GM19240 (cell line): Measurements from ENCODE around the gene PLA2G1B.

Experiments
- DNase-seq: peaks from one replicate; pipeline ENCODE4 v3.0.0; 2011; ENCODE audit warnings: low spot score; ENCODE audit not compliant: insufficient read length

Gene PLA2G1B

DNA sequence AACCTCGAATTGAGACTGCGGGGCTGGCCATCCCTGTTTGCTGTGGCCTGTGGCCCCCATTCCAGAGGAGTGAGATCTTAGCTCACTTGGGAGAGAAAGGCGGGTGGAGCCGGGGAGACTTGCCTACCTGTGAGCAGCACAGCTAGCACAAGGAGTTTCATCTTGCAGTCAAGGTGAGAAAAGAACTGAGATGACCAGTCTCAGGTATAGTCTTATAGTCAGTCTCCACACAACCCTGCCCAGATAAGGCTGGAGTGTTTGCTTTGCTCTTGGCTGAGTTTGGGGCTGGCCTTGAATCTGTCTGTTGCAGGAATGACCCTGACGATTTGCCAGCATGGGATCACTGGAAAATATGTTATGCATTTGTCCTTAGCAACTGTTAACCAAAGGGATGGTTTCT lies at the start of gene PLA2G1B:
Gene PLA2G1B (minus strand): TSS at position 187 of the 400 bp plus-strand sequence. CDS start 26 bp downstream, at position 161.
- no peak for DNase-seq

DNA sequence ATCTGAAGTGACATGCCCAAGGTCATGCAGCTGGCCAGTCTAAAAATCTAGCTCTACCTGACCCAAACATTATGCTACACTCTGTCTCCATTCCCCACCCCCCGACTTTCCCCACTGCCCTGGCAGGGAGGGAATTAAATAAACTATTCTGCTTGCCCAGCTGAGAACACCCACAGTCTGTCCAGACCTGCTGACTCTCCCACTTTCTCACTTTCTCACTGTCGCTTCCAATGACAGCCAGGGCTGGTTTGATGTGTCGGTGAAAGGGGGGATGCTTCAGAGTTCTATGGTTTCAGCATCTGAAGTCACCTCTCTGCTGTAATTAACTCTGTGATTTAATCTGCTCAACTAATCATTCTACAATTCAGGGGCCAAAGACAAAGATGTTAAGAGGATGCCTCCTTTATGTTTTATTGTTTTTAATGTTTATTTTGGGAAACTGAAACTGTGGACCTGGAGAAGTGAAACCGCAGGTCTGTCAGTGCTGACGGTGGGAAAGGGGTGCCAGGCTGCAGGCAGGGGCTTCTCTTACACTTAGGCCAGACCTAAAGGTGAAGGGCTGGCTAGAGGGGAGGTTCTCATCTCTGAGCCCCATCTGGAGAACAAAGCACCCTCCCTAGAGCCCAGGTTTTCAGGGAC lies 49.5 kb upstream of the PLA2G1B start:
- DNase-seq = no peak

DNA sequence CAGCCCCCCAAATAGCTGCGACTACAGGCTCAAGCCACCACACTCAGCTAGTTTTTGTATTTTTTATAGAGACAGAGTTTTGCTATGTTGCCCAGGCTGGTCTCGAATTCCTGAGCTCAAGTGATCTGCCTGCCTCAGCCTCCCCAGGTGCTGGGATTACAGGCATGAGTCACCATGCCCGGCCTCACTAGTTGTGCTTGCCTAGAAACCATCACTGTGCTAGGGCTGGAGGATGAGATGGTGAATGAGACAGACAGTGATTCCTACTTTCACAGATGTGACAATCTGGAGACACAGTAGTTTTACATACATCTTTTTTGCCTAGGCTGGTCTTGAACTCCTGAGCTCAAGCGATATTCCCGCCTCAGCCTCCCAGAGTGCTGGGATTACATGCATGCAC lies 48.8 kb upstream of the PLA2G1B start:
- no peak for DNase-seq

- DNase-seq = no peak
Observed at GRCh38 chr12:120376009-120376408, 48.4 kb upstream of the PLA2G1B start.

DNA sequence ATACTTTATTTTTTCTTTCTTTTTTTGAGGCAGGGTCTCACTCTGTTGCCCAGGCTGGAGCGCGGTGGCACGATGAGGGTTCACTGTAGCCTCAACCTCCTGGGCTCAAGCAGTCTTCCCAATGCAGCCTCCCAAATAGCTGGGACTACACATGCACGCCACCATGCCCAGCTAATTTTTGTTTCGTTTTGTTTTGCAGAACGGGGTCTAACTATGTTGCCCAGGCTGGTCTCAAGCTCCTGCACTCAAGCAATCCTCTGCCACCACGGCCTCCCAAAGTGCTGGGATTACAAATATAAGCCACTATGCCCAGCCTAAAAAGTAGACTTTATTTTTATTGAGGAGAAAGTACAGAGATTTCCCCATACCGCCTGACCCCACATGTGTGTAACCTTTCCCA lies 46.1 kb upstream of the PLA2G1B start:
- no peak for DNase-seq

DNA sequence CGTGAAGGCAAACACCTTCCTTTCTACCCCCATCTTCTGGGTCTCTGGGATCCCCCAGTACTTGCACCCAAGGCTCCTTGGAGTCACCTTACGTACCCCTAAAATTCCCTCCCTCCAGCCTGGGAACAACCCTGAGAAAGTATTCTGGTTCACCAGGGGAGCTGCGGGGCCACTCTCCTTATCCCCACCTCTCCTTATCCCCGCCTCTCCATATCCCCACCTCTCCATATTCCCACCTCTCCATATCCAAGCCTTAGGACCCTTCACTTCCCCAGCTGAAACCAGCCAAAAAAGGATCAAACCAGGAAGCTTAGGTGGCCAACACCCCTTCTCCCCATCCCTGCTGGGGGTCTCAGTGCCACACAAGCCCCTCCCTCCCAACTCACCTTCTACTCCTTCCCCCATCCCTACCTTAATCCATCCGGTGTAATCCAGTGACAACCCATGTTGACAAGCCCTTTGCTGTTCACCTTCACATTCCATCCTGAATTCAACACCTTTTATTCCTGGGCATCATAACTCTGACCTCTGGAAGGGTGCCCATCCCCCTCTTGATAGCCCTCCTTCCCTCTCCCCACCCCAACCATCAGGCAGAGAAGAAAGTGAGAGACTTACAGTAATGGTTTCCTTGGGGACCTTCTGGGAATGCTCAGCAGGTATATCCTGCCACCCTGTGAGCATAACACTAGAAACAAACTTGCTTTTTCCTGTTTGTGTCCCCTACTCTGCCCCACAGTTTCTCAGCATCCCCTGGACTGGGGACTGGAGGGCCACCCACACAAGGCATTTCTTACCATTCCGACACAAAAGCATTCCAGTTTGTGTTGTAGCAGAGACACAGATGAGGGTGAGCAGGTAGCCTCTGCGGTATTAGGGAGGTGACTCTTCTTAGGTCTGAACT lies 43.0 kb upstream of the PLA2G1B start:
- DNase-seq = no peak

DNA sequence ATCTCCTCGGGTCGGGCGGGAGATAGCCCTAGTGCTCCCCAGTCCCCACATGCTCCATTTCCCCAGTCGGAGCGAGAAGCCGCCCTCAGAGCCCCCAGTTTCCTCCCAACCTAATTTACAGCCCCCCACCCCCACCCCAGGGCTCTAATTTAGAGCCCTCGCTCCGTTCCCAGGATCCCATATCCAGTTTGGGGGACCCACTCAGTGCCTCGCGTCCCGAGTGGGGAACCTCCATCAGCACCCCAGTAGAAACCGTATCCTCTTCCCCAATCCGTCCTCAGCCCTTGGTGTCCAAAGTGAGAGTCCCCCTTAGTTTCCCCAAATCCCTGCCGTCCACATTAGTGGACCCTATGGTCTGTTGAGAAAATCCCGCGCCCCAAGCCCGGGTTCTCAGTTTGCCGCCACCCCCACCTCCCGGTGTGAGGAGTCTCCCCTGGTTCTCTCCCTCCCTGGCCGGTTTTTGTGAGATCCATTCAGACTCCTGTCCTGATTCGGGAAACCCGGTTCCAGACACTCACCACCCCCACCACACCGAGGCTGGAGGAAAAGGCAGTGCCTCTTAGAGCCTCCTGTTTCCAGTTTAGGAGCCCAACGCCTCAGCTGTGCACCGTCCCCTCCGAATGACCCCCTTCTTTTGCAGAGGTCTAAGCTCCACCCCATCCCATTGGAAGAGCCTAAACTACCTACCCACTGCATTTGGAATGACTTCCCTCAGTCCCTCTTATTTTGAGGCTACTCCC lies 42.2 kb upstream of the PLA2G1B start:
- no peak for DNase-seq

GRCh38 chr12:120368789-120369602 lies 41.4 kb upstream of the PLA2G1B start, which contains the start of gene MSI1:
Gene MSI1 (minus strand): TSS chr12:120369164. CDS start chr12:120369091, 73 bp downstream.
- DNase-seq = no peak

DNA sequence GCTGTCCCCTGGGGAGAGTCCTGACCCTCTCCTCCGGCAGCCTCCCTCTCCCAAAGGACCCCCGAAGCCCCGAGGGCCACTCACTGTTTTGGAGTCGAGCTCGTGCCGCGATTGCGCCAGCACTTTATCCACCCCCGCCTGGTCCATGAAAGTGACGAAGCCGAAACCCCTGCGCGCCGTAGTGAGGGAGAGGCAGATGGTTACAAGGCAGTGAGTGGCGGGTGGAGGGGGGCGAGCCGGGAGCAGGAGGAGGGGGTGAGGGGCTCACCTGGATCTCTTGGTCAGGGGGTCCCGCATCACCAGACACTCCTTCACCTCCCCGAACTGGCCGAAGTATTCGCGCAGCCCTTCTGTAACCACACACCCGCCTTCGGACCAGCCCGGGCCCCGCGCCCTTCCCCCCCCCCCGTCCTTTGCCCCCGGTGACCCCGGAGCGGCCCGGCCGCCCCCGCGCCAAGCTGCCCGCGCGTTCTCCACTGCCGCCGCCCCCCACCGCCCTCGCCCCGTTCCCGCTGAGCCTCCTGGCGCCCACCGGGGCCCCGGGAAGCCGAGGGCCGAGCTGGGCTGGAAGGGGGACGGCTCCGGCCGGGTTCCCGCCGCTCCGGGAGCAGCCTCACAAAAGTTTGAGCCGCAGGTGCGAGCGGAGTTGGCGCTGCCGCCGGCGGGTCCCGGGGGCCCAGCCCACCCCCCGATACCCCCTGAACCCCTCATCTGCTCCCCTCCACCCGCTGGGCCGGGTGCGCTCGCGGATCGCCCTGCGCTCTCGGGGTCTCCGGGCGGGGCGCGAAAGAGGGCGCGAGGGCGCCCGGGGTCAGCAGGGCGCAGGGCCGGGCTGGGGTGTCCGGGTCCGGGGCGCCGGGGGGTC lies 40.6 kb upstream of the PLA2G1B start:
- no peak for DNase-seq

GRCh38 chr12:120367233-120367923 lies 39.8 kb upstream of the PLA2G1B start:
- DNase-seq = no peak

- no peak for DNase-seq
Observed at GRCh38 chr12:120366845-120367232, 39.3 kb upstream of the PLA2G1B start.

DNA sequence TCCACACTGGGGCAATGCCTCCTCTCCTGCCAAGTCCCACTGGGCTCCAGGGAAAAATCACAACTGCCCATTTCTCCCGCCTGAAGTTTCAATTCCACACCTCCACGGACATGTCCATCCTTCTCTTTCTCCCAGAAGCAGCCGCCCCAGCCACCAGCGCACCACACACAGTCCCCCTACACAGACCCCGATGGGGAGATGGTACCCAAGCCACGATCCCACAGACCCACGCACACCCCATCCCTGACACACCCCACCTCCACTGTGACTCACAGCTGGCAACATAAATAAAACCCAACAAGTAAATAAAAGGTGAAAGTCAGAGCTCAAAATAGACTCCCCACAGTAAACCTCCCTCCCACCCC lies 38.7 kb upstream of the PLA2G1B start:
- no peak for DNase-seq

DNA sequence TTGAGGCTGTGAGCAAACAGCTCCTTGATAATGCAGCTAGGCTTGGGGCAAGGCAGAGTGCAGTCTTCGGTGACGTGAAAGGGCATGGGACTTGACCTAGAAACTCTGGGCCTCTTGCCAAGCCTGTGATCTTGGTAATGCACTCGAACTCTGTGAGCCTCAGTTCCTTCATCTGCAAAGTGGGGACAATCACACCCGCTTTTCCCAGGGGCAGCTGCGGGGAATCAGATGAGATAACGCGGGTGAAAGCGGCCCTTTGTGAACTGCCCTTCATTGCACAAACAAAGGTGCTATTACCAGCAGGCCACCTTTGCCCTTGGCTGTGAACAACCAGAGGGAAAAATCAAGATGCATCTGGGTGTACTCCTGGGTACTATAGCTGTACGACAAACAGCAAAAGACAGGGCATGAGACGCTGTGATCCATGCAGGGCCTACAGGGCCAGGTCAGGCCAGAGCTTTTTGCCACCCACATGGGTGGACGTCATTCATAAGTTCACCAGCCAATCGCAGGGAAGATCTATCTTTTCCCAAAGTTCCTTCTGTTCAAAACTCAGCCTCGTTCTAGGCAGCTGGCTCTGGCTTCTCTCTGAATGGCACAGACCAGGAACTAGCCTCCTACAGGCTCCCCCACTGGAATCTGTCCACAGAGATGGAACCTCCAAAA lies 38.2 kb upstream of the PLA2G1B start:
- DNase-seq = no peak

DNA sequence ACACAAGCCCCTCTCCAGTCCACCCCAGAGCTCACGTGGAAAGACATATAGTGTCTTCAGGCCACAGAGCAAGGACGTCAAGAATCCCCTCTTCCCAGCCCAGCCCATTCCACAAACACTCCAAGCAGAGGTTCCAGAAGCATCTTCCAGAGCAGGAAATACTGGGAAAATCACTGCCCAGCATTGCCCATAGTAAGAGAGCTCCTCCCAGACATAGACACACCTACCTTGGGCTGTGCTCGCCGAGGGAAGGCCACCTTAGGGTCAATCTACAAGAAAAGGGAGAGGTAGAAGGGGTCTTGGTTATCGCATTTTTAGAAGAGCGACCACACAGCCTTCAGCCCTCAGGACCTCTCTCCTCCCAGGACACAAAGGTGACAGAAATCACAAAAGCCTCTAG lies 36.9 kb upstream of the PLA2G1B start:
- DNase-seq = no peak

GRCh38 chr12:120363274-120363855 lies 35.8 kb upstream of the PLA2G1B start:
- no peak for DNase-seq

DNA sequence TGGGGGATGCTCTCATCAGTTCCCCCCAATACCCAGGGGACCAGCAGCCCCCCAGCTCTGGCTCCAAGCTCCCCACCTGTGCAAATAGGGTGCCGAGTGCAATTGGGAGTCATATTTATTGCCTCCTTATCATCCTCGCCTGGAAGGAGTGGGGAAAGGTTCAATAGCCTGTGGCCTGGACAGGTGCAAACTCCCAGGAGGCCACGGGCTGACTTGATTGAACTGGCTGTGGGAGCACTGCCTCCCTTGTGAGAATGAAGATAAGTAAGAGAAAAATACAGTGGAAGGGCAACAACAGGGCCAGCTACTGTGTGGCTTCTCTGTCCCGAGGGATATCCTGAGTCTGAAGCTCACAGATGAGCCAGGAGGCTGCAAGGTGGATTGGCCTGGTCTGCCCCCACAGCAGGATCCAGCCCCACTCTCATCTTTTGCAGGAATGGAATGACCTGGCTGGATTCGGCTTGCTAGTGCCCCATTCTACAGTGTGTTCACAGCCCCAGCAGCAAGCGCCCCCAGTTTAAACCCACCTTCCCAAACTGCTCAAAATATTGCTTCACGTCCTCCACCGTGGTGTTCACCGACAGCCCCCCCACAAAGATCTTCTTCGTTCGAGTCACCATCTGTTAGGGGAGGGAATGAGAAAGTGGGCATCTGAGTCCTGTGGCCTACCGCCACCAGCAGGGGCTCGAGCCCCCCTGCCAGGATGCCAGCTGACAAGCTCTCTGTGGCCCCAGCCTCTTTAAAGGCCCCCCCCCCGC lies 35.1 kb upstream of the PLA2G1B start:
- no peak for DNase-seq

GRCh38 chr12:120361506-120362208 lies 34.1 kb upstream of the PLA2G1B start:
- DNase-seq = no peak
